Common myeloid progenitor, CD34-positive (primary cell): Measurements from ENCODE around the gene FBXW4.

Experiments
- CTCF ChIA-PET: fragments of 350-600 bp; sonication (Branson Sonifier 250); formaldehyde crosslinking; loops from one replicate; lab custom pipeline; 2021; ENCODE audit warnings: antibody characterized with exemption; lab: Charles Lee
- POLR2A ChIA-PET: fragments of 350-600 bp; sonication (Branson Sonifier 250); formaldehyde crosslinking; loops from one replicate; lab custom pipeline; 2021; ENCODE audit warnings: antibody characterized with exemption; lab: Charles Lee
- DNase-seq, 3 donors: peaks; one replicate each; pipeline versions ENCODE4 v3.0.0 to v3.0.0-alpha.2; 2013
- H3K27ac ChIP-seq, 2 experiments: 1 replicate in 1 of 2; 2 replicates in 1 of 2; pipeline ENCODE4 v1.7.0; 2013; ENCODE audit warnings: inconsistent platforms in 2 of 2, low read length in 2 of 2, mild to moderate bottlenecking in 2 of 2, low read depth in 1 of 2, moderate library complexity in 1 of 2; ENCODE audit not compliant: severe bottlenecking in 2 of 2, insufficient read depth in 1 of 2, poor library complexity in 1 of 2
- H3K27me3 ChIP-seq, 5 experiments: replicated peaks in 2 of 5; 1 replicate in 3 of 5; 2 replicates in 2 of 5; pipeline versions ENCODE4 v1.6.1 to v1.7.0; 2013; ENCODE audit warnings: low read length in 4 of 5, mild to moderate bottlenecking in 2 of 5, moderate library complexity in 2 of 5, inconsistent platforms in 1 of 5; ENCODE audit not compliant: insufficient read depth in 5 of 5, control insufficient read depth in 4 of 5
- H3K36me3 ChIP-seq, 4 experiments: 1 replicate in 2 of 4; 2 replicates in 2 of 4; pipeline versions ENCODE4 v1.6.1 to v1.7.0; 2013; ENCODE audit warnings: low read length in 3 of 4, control low read depth in 1 of 4, mild to moderate bottlenecking in 1 of 4; ENCODE audit not compliant: control insufficient read depth in 4 of 4, insufficient read depth in 4 of 4
- H3K4me1 ChIP-seq, 4 experiments: 1 replicate in 3 of 4; 2 replicates in 1 of 4; pipeline versions ENCODE4 v1.6.1 to v1.7.1; 2013; ENCODE audit warnings: low read length in 3 of 4, mild to moderate bottlenecking in 3 of 4, control low read depth in 1 of 4, inconsistent platforms in 1 of 4, moderate library complexity in 1 of 4; ENCODE audit not compliant: control insufficient read depth in 4 of 4, insufficient read depth in 4 of 4; ENCODE audit errors: control extremely low read depth in 1 of 4
- H3K4me3 ChIP-seq, 7 experiments: 1 replicate in 4 of 7; 2 replicates in 3 of 7; pipeline versions ENCODE4 v1.5.1 to v1.7.0; 2013; ENCODE audit warnings: mild to moderate bottlenecking in 7 of 7, low read length in 6 of 7, moderate library complexity in 6 of 7, inconsistent platforms in 2 of 7, low read depth in 2 of 7, control low read depth in 1 of 7; ENCODE audit not compliant: insufficient read depth in 4 of 7, control insufficient read depth in 1 of 7; ENCODE audit errors: extremely low read depth in 1 of 7
- H3K9me3 ChIP-seq, 5 experiments: 1 replicate in 4 of 5; 2 replicates in 1 of 5; pipeline versions ENCODE4 v1.6.1 to v1.7.1; 2013; ENCODE audit warnings: low read length in 4 of 5, mild to moderate bottlenecking in 2 of 5, inconsistent platforms in 1 of 5, low read depth in 1 of 5, moderate library complexity in 1 of 5; ENCODE audit not compliant: control insufficient read depth in 4 of 5, insufficient read depth in 2 of 5; ENCODE audit errors: control extremely low read depth in 1 of 5
- WGBS: methylation state at CpG from one replicate; pipeline ENCODE4 v1.1.5; 2013; ENCODE audit not compliant: insufficient coverage; 5-methylcytosine and 5-hydroxymethylcytosine counted together

The FBXW4 gene

GRCh38 chr10:101617102-101617823, 77.7 kb downstream of the FBXW4 start:
- Histone ChIP-seq H3K4me1 (peaks cover 0 to 13% (median 3%) of the 10 kb centered on the region in 4 experiments), H3K4me3 (no peak overlapping the region), H3K36me3 (peaks cover 5 to 31% (median 25%) of the 10 kb centered on the region in 4 experiments), H3K27ac (peak overlapping the region in 1 of 2 experiments; percentile 1), H3K27me3 (no peaks in the 10 kb centered on the region), H3K9me3 (no peaks in the 10 kb centered on the region)
- ChIA-PET CTCF (interaction anchor here (1.1 to 2.3 kb wide), 3 partner anchors 13 to 101 kb away, joined by 3 to 7 read pairs (median 3); no protein-coding TSS in a partner anchor), POLR2A (no interaction called here)
- WGBS = 82% methylated on average over 8 of the region's 8 CpGs
- peak in 2 of 3 donors; percentile 29 to 33 for DNase-seq

GRCh38 chr10:101616415-101617101, 78.4 kb downstream of the FBXW4 start:
- Histone ChIP-seq H3K27me3 (no peaks in the 10 kb centered on the region), H3K9me3 (no peaks in the 10 kb centered on the region), H3K4me3 (no peak overlapping the region), H3K36me3 (peaks cover 5 to 37% (median 25%) of the 10 kb centered on the region in 4 experiments), H3K4me1 (peaks cover 0 to 16% (median 3%) of the 10 kb centered on the region in 4 experiments), H3K27ac (no peak overlapping the region)
- ChIA-PET POLR2A (no interaction called here), CTCF (interaction anchor here (1.0 to 1.5 kb wide), 3 partner anchors 12 to 102 kb away, joined by 3 to 4 read pairs (median 3); no protein-coding TSS in a partner anchor)
- 100% methylated on average over 9 of the region's 9 CpGs for WGBS
- DNase-seq = no peak

DNA sequence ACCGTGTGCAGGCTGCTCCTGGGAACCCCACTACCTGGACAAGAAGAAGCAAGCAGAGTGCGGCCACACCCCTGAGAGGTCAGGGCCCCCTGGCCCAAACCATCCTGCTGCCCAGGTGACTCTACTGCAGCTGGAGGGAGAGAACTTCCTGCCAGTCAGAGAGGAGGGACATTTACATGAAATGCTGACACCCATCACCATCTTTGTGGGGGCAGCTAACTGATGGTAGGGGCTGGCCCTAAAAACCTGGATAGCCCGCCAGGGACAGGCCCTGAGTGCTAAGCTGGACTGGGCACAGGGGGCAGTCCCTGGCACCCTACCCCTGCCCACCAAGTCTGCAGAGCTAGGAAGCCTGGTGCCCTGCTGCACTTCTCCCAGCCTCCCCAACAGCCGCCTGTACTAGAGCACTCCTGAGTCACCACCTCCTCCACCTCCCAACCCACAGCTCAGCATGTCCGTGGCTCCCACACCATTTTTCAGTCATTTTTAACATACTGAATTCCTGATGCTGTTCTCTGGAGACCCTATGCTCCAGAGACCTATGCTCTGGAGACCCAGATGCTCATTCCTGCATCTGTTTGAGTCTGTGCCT, 79.3 kb downstream of the FBXW4 start:
- 96% methylated on average over 4 of the region's 5 CpGs for WGBS
- Histone ChIP-seq H3K36me3 (peaks cover 5 to 46% (median 29%) of the 10 kb centered on the region in 4 experiments), H3K4me3 (no peak overlapping the region), H3K27ac (no peak overlapping the region), H3K4me1 (peaks cover 0 to 18% (median 3%) of the 10 kb centered on the region in 4 experiments), H3K9me3 (no peaks in the 10 kb centered on the region), H3K27me3 (no peaks in the 10 kb centered on the region)
- CTCF ChIA-PET = interaction anchor here (1.0 kb wide), 1 partner anchor 13 kb away, joined by 4 read pairs; no protein-coding TSS in a partner anchor
- DNase-seq = no peak
- POLR2A ChIA-PET = no interaction called here

GRCh38 chr10:101614663-101615524, 80.1 kb downstream of the FBXW4 start:
- H3K27me3 ChIP-seq = no peaks in the 10 kb centered on the region
- H3K4me1 ChIP-seq = peaks cover 0 to 18% (median 3%) of the 10 kb centered on the region in 4 experiments
- no peaks in the 10 kb centered on the region for H3K9me3 ChIP-seq
- ChIA-PET POLR2A (no interaction called here), CTCF (interaction anchor here (1.9 kb wide), 1 partner anchor 12 kb away, joined by 5 read pairs; no protein-coding TSS in a partner anchor)
- no peak overlapping the region for H3K4me3 ChIP-seq
- no peak for DNase-seq
- peaks cover 3 to 48% (median 29%) of the 10 kb centered on the region in 4 experiments for H3K36me3 ChIP-seq
- WGBS = 94% methylated on average over 10 of the region's 13 CpGs
- no peak overlapping the region for H3K27ac ChIP-seq

GRCh38 chr10:101613646-101614045, 81.3 kb downstream of the FBXW4 start:
- H3K9me3 ChIP-seq = no peaks in the 10 kb centered on the region
- no peak for DNase-seq
- no peaks in the 10 kb centered on the region for H3K27me3 ChIP-seq
- POLR2A ChIA-PET = no interaction called here
- peaks cover 2 to 55% (median 36%) of the 10 kb centered on the region in 4 experiments for H3K36me3 ChIP-seq
- no peak overlapping the region for H3K4me3 ChIP-seq
- no peak overlapping the region for H3K27ac ChIP-seq
- H3K4me1 ChIP-seq = peaks cover 0 to 16% (median 3%) of the 10 kb centered on the region in 4 experiments
- CTCF ChIA-PET = interaction anchor here (1.5 to 1.9 kb wide), 2 partner anchors 11 to 167 kb away, joined by 4 to 5 read pairs; no protein-coding TSS in a partner anchor
- WGBS = 94% methylated on average over 2 of the region's 3 CpGs

DNA sequence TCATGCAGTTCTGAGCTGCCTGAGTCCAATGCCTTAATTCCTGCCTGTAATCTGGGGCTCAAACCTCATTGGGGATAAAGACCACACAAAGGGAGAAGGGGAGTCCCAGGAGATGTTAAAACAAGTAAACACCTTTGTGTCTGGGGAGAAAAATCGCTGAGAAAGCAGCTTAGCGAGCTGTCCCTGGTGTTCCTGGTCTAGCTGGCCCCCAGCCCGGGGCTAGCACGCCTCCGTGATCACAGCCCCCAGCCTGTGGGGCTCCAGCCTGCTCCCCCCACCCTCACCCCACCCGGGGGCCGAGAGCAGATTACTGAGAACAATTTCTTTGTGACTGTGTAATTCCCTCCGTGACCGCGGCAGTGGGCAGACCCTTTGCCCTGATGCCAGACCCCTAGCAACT, 82.1 kb downstream of the FBXW4 start:
- no peak for DNase-seq
- CTCF ChIA-PET = interaction anchor here (1.5 to 1.9 kb wide), 2 partner anchors 10 to 168 kb away, joined by 4 to 5 read pairs; no protein-coding TSS in a partner anchor
- Histone ChIP-seq H3K27me3 (no peaks in the 10 kb centered on the region), H3K9me3 (no peaks in the 10 kb centered on the region), H3K27ac (no peak overlapping the region), H3K4me1 (peaks cover 0 to 10% (median under 1%) of the 10 kb centered on the region in 4 experiments), H3K36me3 (peaks cover 2 to 60% (median 36%) of the 10 kb centered on the region in 4 experiments), H3K4me3 (no peak overlapping the region)
- WGBS = 100% methylated on average over 4 of the region's 10 CpGs
- POLR2A ChIA-PET = no interaction called here
